Astrocyte (in vitro differentiated cells and primary cell): ENCODE results near the gene CRYBG1. TPM values are rescaled to one million over a fixed set of nuclear protein-coding genes. Genes with fewer than 3 reads are reported as not detected.

ENCODE experiments used
- DNase-seq: peaks from one replicate; pipeline ENCODE4 v3.0.0-alpha.2; 2010; ENCODE audit warnings: low read depth
- FAIRE-seq: peaks from 2 replicates; lab custom pipeline; 2011; peaks lifted over from hg19 to GRCh38; lab: Jason Lieb, UNC
- H2AFZ ChIP-seq: 2 replicates; pipeline ENCODE4 v1.6.0; 2012; ENCODE audit warnings: low read depth, low read length, inconsistent platforms
- H3K27ac ChIP-seq: 2 replicates; pipeline ENCODE4 v1.5.1; 2011; ENCODE audit warnings: low read depth, low read length, inconsistent platforms
- H3K27me3 ChIP-seq: 2 replicates; pipeline ENCODE4 v1.6.0; 2011; ENCODE audit warnings: low read length, inconsistent platforms; ENCODE audit not compliant: insufficient read depth
- H3K36me3 ChIP-seq: 2 replicates; pipeline ENCODE4 v1.5.1; 2011; ENCODE audit warnings: low read length, inconsistent platforms; ENCODE audit not compliant: insufficient read depth
- H3K4me1 ChIP-seq: 2 replicates; pipeline ENCODE4 v1.5.1; 2011; ENCODE audit warnings: low read length, inconsistent platforms; ENCODE audit not compliant: insufficient read depth
- H3K4me2 ChIP-seq: 2 replicates; pipeline ENCODE4 v1.6.0; 2012; ENCODE audit warnings: low read length, inconsistent platforms
- H3K4me3 ChIP-seq: 2 replicates; pipeline ENCODE4 v1.5.1; 2011; ENCODE audit warnings: low read depth, mild to moderate bottlenecking, low read length, inconsistent platforms; ENCODE audit not compliant: insufficient read depth
- H3K79me2 ChIP-seq: 2 replicates; pipeline ENCODE4 v1.6.0; 2012; ENCODE audit warnings: mild to moderate bottlenecking, low read length, inconsistent platforms; ENCODE audit not compliant: insufficient read depth
- H3K9ac ChIP-seq: 2 replicates; pipeline ENCODE4 v1.6.0; 2012; ENCODE audit warnings: mild to moderate bottlenecking, low read length, inconsistent platforms
- H3K9me3 ChIP-seq: 2 replicates; pipeline ENCODE4 v1.5.1; 2012; ENCODE audit warnings: low read depth, mild to moderate bottlenecking, low read length, inconsistent platforms; ENCODE audit not compliant: insufficient read depth
- H4K20me1 ChIP-seq: 2 replicates; pipeline ENCODE4 v1.6.0; 2012; ENCODE audit warnings: low read length, inconsistent platforms; ENCODE audit not compliant: insufficient read depth
- H3K27ac Mint-ChIP-seq: one replicate; pipeline ENCODE4 v1.8.0; 2021; ENCODE audit warnings: mild to moderate bottlenecking, mixed read lengths; ENCODE audit not compliant: unreplicated experiment
- H3K27me3 Mint-ChIP-seq: one replicate; pipeline ENCODE4 v1.8.0; 2021; ENCODE audit warnings: low read depth, mixed read lengths; ENCODE audit not compliant: unreplicated experiment
- H3K36me3 Mint-ChIP-seq: one replicate; pipeline ENCODE4 v1.8.0; 2021; ENCODE audit warnings: low read depth, mixed read lengths; ENCODE audit not compliant: unreplicated experiment
- H3K4me1 Mint-ChIP-seq: one replicate; pipeline ENCODE4 v1.8.0; 2021; ENCODE audit warnings: low read depth, mixed read lengths; ENCODE audit not compliant: unreplicated experiment
- H3K4me3 Mint-ChIP-seq: one replicate; pipeline ENCODE4 v1.8.0; 2021; ENCODE audit warnings: mild to moderate bottlenecking, moderate library complexity, mixed read lengths; ENCODE audit not compliant: unreplicated experiment
- H3K9me3 Mint-ChIP-seq: one replicate; pipeline ENCODE4 v1.8.0; 2021; ENCODE audit warnings: mild to moderate bottlenecking, mixed read lengths; ENCODE audit not compliant: unreplicated experiment
- EZH2 ChIP-seq: IDR thresholded peaks from 2 replicates; pipeline ENCODE4 v1.6.1; 2012; ENCODE audit warnings: mild to moderate bottlenecking, low read length, inconsistent platforms; ENCODE audit not compliant: insufficient read depth
- total RNA-seq: library from RNA; stranded (reverse); gene quantifications from 2 replicates; pipeline ENCODE4 v1.2.1, GENCODE V29; 2021
- TF ChIP-seq, protein P1 (sequence below): IDR thresholded peaks from 2 replicates; pipeline ENCODE4 v1.5.1; 2011; ENCODE audit warnings: low read depth, mild to moderate bottlenecking, inconsistent platforms, low read length, moderate library complexity; ENCODE audit not compliant: insufficient read depth

CRYBG1 gene
- total RNA-seq, 1 donor from 2014 or later, result 0.64 TPM

DNA sequence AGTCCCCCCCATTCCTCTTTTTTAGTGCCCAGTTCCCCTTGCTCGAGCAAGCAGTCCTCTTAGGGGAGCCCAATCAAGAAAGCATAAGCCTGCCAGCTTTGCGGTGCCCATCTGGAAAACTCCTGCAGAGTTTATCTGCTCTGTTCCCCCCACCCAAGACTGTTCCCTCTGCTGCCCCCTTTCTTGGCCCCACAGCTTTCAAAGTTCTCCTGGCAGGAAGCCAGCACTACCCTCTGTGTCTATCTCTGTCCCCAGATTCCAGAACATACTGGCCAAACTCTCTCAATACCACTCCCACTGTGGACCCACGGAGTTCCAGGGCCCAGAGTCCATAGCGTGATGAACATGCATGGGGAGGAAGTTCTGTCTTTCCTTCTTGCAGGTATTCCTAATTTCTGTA is 55.4 kb downstream of the CRYBG1 start:
- Histone ChIP-seq H3K4me2 (no peak overlapping the region), H3K9me3 (peaks cover 5% of the 10 kb centered on the region), H3K4me1 (no peaks in the 10 kb centered on the region), H3K9ac (no peak overlapping the region), H3K27ac (no peak overlapping the region), H3K36me3 (no peaks in the 10 kb centered on the region), H3K79me2 (no peaks in the 10 kb centered on the region), H4K20me1 (no peaks in the 10 kb centered on the region), H2AFZ (no peak overlapping the region), H3K4me3 (no peak overlapping the region), H3K27me3 (peaks cover 18% of the 10 kb centered on the region)
- H3K27ac Mint-ChIP-seq, result no peak overlapping the region
- TF ChIP-seq EZH2, result no peak
- TF ChIP-seq, protein P1, sequence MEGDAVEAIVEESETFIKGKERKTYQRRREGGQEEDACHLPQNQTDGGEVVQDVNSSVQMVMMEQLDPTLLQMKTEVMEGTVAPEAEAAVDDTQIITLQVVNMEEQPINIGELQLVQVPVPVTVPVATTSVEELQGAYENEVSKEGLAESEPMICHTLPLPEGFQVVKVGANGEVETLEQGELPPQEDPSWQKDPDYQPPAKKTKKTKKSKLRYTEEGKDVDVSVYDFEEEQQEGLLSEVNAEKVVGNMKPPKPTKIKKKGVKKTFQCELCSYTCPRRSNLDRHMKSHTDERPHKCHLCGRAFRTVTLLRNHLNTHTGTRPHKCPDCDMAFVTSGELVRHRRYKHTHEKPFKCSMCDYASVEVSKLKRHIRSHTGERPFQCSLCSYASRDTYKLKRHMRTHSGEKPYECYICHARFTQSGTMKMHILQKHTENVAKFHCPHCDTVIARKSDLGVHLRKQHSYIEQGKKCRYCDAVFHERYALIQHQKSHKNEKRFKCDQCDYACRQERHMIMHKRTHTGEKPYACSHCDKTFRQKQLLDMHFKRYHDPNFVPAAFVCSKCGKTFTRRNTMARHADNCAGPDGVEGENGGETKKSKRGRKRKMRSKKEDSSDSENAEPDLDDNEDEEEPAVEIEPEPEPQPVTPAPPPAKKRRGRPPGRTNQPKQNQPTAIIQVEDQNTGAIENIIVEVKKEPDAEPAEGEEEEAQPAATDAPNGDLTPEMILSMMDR, result no peak
- peaks cover 3% of the 10 kb centered on the region for H3K27me3 Mint-ChIP-seq
- DNase-seq (no peak), FAIRE-seq (no peak)
- no peaks in the 10 kb centered on the region for H3K9me3 Mint-ChIP-seq
- no peaks in the 10 kb centered on the region for H3K36me3 Mint-ChIP-seq
- no peak overlapping the region for H3K4me3 Mint-ChIP-seq
- peaks cover 2% of the 10 kb centered on the region for H3K4me1 Mint-ChIP-seq

DNA sequence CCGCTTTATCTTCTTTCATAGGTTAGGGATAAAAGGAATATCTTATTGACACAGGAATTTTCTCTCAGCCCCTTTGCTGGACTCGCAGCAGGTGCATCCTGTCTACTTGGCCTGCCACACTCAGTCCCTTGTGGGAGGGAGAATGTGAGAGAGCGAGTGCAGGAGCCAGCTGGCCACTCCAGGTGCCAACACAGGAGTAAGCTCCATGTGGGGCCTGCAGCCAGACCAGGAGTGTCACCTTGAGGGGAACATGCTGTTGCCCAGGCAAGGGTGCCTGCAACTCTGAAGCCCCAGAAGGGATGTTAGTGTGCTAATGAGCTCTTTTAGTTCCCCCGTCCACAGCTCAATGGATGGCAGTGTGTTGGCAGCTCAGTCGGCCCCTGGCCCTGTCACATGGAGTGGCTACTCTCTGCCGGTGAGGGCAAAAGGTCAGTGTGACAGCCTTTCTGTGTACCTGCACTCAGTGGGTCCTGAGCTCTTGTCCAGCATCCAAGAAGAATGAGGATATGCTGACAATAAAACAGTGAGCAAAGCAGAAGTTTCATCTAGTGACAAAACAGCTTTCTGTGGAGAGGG is 57.1 kb downstream of the CRYBG1 start:
- no peak overlapping the region for H3K27ac Mint-ChIP-seq
- H3K27me3 Mint-ChIP-seq, result peaks cover 3% of the 10 kb centered on the region

More for the DNA sequence above, 57.1 kb downstream of the CRYBG1 start:
- Histone ChIP-seq H3K4me2 (no peak overlapping the region), H3K4me1 (peaks cover 7% of the 10 kb centered on the region), H3K79me2 (no peaks in the 10 kb centered on the region), H3K9me3 (peaks cover 5% of the 10 kb centered on the region), H3K4me3 (no peak overlapping the region), H2AFZ (no peak overlapping the region), H3K27ac (no peak overlapping the region), H3K9ac (no peak overlapping the region), H3K36me3 (no peaks in the 10 kb centered on the region), H3K27me3 (peaks cover 18% of the 10 kb centered on the region), H4K20me1 (no peaks in the 10 kb centered on the region)
- FAIRE-seq (no peak), DNase-seq (no peak)
- Mint-ChIP-seq H3K4me1 (peaks cover 19% of the 10 kb centered on the region), H3K36me3 (no peaks in the 10 kb centered on the region), H3K9me3 (peaks cover 2% of the 10 kb centered on the region), H3K4me3 (no peak overlapping the region)
- TF ChIP-seq EZH2, result no peak
- TF ChIP-seq, protein P1, result no peak
